HG03025 (cell line): Measurements from ENCODE around the gene PRSS48.
"Not testable (repeated sequence)": the region's sequence is repeated elsewhere in the genome, so short reads cannot be mapped to it uniquely, and the experiment has no call there.

ENCODE experiments used
- ATAC-seq: cut with Tn5 transposase; IDR thresholded peaks from one replicate; pipeline ENCODE4 v1.9.1; 2021; ENCODE audit warnings: mild to moderate bottlenecking, moderate library complexity; ENCODE audit not compliant: unreplicated experiment, low FRiP score

Gene PRSS48, protein sequence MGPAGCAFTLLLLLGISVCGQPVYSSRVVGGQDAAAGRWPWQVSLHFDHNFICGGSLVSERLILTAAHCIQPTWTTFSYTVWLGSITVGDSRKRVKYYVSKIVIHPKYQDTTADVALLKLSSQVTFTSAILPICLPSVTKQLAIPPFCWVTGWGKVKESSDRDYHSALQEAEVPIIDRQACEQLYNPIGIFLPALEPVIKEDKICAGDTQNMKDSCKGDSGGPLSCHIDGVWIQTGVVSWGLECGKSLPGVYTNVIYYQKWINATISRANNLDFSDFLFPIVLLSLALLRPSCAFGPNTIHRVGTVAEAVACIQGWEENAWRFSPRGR

DNA sequence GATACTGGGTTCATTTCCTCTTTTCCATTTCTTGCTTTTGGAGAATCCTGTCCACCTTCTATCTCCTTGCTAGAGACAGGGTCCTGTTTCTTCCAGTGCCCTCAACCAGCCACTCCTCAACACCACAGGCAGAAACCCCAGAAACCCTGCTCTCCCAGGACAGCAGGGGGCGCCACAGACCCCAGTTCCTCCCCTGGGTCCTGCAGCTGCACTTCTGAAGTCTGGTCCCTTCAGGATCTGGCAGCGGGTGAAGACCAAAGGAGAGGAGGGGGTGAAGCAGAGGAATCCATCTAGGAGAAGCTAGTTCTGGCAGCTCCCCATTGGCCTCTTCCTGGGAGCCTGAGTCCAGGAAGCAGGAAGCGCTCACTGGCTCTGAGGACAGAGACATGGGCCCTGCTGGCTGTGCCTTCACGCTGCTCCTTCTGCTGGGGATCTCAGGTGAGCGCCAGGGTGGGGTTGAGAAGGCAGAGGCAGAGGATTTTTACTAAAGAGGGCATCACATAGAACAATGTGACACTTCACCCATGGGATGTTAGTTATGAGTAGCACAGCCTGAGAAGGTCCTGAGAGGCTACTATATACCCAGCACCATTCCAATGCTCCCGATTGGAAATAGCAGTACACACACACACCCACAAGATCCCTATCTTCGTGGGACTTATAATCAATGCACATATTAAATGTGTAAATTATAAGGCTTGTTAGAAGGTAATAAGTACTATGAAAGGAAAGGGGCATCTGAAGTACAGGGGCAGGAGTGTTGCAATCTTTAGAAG lies at the start of gene PRSS48:
Gene PRSS48, plus strand, starts transcription at position 375 of the 776 bp plus-strand sequence. Its CDS starts 12 bp downstream, at position 387.
- no peak for ATAC-seq

DNA sequence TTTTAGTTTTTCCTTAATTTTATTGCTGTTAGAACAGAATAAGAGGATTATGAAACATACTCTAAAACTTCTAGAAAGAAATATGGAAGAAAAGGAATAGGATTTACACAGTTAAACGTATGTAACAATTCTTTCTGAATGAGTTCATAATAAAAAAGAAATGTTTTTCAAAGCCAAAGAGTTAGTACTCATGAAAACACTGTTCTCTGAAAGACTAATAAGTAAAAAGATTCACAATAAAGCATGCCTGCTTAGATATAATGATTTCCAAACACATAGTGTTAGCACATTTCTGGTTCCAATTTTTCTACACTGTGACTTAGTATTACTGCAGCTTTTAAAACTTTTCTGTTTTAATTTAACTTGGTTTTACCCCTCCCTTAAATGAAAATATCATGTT lies 49.8 kb upstream of the PRSS48 start:
- ATAC-seq, result no peak

DNA sequence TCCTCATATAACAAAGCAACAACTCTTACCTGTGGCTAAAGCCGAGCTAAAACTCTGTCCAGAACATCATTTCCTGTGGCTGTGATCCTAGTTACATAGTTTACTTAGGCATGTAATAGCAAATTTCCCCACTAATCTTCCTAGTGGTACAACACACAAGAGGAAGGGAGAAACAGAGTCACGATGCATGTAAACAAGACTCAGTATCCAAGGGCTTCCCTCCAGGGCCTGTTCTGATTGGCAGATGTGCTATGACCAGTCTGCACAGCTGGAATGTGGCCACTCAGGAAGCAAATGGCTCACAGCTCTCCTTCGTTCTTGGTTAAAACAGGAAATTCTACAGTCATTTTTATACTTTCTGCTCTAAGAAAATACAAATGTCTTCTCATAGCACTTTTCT lies 49.2 kb upstream of the PRSS48 start:
- ATAC-seq, result no peak

DNA sequence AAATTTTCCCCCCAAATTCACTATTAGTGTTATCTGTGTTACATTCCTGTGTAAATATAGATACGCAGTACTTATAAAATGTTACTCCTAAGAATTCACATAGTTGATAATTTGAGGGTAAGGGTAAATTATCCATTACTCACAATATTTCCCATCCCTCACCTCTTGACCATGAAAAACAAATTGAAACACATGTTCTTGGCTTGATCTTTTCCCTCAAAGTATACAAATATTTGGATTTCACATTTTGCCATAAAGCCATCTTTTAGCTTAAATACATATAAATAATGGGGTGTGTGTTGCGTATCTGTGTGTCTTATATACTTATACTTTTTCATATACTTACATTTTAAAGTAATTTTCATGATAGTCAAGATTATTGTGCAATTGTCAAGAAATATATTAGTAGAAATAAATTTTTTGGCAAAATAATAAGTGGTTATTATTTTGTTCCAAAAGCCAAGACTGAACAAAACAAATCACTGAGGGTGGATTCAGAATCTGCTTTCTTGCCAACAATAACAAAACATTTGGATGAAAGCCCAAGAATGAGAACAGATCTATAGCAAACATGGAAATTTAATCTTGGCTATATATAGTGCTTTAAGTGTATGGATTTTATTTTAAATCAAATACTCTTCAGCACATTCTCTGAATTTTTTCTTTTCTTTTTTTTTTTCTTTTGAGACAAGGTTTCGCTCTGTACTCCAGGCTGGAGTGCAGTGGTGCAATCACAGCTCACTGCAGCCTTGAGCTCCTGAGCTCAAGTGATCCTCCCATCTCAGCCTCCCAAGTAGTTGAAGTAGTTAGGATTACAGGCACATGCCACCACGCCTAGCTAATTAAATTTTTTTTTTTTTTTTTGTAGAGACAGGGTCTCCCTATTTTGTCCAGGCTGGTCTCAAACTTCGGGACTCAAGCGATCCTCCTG lies 48.5 kb upstream of the PRSS48 start:
- no peak for ATAC-seq

DNA sequence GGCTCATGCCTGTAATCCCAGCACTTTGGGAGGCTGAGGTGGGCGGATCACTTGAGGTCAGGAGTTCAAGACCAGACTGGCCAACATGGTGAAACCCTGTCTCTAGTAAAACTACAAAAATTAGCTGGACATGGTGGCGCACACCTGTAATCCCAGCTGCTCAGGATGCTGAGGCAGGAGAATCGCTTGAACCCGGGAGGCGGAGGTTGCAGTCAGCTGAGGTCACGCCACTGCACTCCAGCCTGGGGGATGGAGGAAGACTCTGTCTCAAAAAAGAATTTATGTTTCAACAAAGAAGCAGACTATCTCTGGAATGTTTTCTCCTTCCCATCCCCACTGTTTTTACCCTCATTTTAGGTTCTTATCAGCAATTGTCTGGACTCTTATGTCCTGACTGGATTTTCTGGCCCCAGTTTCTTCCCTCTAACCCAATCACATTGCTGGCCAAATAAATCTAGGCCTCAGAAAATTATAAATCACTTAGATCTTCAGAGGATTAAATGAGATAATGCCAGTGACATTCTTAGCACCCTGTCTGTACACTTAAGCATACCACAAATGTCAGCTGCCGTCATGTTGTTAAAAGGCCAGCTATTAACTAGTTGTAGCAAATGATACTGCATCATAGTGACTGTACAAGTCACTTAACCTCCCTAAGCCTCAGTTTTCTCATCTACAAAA lies 44.9 kb upstream of the PRSS48 start:
- no peak for ATAC-seq

DNA sequence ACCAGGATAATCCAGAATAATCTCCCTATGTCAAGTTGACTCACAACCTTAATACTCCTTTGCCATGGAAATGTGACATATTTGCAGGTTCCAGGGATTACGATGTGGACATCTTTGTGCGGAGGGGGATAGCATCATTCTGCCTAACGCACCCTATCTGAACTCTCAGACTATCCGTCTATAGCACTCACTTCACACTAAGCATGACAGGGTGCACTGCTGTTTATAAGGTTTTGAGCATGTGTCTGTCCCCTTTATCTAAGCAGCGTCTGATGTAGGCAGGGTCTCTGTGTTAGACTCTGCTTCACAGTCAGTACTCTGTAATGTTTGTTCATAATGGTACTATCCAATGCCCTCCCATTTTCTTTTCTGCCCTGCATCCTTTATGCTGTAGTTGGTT lies 43.4 kb upstream of the PRSS48 start:
- no peak for ATAC-seq

DNA sequence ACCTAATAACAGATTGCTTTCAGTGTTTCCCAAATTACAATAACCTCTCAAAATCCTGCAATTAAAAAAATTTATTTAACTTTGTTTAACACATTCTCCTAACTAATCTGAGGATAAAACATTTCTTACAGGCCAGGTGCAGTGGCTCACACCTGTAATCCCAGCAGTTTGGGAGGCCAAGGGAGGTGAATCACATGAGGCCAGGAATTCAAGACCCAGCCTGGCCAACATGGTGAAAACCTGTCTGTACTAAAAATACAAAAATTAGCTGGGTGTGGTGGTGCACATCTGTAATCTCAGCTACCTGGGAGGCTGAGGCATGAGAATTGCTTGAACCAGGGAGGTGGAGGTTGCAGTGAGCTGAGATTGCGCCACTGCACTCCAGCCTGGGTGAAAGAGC lies 41.6 kb upstream of the PRSS48 start:
- not testable (repeated sequence) for ATAC-seq

DNA sequence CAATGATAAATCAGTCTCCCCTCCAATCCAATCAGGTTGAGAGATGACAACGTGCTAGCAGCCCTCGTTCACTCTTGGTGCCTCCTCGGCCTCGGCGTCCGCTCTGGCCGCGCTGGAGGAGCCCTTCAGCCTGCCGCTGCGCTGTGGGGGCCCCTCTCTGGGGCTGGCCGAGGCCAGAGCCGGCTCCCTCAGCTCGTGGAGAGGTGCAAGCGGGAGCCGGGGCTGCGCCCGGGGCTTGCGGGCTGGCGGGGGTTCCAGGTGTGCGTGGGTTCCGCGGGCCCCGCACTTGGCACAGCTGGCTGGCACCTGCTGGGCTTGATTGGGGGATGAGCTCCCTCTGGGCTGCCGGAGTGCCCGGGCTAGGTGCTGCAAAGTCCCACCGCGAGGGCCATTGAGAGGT lies 40.9 kb upstream of the PRSS48 start:
- ATAC-seq, result no peak

DNA sequence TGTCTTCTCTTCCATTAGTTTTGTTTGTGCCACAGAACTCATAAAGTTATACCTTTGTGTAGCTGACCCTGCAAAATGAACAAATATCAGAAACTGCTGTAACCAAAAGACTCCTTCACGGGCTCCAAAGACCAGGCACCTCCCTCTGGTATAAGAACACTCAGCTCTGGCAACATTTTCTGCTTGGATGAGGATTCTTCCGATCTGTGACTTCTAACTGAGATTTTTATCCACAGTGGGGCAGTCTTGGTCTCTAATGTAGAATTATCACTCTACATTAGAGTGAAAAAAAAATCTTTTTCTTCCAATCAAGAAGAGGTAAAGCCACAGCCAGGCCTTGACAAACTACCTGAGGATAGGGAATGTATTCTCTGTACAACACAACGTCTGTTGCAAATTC lies 38.5 kb upstream of the PRSS48 start:
- no peak for ATAC-seq

DNA sequence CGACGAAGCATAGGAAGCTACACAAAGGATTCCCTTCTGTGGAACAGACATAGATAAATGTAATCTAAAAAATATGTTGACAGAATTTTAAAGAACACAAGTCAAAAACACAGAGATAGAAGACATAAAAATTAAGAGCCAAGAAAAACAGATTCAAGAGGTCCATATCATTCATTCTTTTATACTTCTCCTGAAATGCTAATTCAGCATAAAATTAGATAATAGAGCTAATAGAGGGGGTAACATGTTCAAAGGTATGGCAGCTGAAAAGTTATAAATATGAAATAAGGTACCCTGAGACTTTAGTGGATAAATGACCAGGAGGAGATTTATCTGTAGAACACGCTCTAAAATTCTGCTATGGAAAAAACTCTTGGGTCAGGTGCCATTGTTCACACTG lies 37.4 kb upstream of the PRSS48 start:
- ATAC-seq, result no peak

DNA sequence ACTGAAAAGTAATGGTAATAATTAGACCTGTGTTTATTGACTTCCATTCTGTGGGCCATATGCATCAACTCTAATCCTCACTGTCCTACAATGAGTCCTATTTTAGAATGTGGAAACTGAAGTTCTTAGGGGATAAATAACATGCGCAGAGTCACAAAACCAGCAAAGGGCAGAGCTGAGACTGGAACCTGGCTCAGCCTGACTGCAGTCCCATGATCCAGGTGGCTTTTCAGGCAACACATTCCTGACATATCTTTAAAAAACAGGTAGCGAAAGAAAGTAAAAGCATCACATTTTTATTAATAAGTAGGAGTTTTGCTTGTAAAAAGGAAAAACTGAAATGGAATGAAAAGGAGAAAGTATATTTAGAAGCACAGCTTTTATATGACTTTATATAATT lies 34.7 kb upstream of the PRSS48 start:
- ATAC-seq, result no peak

DNA sequence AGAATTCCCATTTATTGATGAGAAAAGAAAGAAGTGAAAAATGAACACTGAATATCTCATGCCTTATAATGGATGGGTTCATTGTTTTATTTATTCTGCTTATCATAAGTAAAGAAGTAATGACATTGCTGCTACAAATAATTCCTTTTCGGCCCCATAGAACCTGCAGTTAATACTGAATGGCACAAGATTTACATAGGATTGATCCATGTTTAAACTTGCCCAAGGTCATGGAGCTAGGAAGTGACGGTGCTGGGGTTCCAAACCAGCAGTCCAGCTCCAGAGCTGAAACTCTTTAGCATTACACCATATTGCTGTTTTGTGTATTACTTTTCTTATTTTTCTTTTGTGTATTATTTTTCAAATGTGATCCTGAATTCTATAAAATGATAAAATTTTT lies 30.2 kb upstream of the PRSS48 start:
- no peak for ATAC-seq

DNA sequence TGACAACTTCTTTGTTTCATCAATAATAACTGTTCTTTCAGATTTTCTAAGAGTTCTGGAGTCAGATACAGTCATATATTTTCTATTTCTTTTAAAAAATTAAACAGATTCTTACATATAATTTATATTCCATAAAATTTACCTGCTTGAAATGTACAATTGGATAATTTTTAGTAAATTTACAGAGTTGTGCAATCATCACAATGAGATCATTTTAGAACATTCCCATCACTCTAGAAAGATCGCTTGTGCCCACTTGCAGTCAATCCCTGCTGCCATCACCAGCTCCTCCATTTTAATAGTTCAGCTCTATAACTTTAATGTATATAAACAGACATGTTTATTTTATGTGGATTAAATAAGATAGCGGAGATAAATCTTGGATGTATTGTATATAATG lies 29.6 kb upstream of the PRSS48 start:
- ATAC-seq, result no peak

DNA sequence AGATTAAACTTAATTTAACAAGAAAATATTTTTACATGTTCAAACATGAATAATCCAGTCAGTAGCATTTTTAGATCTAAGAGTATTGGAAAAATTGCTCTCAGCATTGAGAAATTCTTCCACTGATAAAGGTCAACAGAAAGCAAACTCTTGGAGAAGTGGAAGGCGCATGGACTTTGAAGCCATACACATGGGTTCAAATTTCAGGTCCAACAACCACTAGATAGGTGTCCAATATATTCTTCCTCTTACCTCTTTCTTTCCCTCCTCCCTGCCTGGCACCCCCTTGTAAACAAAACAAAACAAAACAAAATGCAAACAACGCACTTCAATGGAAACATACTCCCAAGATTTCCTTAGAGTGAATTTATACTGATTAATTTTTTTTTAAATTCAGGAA lies 28.4 kb upstream of the PRSS48 start:
- ATAC-seq, result no peak

DNA sequence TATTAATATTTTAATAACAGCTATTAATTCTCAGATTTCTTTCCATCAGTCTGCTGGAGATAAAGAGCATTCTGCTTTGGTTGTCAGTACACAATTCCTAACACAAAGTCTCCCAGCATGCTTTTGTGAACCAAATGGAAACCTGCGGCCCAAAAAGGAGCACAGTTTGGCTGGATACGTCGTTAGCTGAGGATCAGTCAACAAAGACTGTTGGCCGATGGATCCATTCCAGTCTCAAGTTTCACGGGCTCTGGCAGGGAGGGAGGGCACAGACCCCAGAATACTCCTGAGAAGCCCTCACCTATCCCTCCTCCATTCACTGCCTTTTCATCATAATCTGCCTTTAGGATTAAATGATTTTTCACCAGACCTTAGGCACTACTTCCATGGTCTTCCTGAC lies 26.3 kb upstream of the PRSS48 start:
- no peak for ATAC-seq

DNA sequence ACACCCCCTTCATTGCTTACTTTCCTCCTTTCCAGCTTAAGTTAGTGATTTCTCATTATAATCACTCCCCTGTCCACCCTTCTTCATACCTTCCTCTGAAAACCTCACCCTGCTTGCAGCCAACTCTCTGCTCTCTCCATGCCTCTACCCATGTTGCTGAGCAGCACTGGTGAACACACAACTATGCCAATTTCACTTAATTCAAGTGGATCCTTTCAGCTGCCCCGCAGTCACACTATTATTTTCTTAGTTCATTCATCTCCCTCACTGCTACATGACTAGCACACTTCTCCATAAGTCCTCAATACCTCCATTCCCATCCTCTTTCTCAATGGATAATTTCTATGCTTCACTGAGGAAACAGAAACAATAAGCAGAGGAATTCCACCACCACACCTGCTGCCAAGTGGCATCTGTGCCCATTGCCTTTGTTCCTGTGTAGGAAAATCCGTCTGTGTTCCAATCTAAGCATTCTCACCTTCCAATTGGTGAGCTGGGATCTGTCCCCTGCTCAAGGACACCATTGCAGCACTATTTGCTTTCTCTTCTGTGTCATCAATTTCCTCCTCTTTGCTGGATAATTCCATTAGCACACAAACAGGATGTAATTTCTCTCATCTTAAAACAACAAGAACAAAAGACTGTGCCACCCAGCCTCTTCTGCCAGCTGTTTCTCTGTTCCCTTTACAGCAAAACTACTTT lies 25.2 kb upstream of the PRSS48 start:
- no peak for ATAC-seq

DNA sequence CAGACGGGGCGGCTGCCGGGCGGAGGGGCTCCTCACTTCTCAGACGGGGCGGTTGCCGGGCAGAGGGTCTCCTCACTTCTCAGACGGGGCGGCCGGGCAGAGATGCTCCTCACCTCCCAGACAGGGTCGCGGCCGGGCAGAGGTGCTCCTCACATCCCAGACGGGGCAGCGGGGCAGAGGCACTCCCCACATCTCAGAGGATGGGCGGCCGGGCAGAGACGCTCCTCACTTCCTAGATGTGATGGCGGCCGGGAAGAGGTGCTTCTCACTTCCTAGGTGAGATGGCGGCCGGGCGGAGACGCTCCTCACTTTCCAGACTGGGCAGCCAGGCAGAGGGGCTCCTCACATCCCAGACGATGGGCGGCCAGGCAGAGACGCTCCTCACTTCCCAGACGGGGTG lies 21.7 kb upstream of the PRSS48 start:
- ATAC-seq, result not testable (repeated sequence)

DNA sequence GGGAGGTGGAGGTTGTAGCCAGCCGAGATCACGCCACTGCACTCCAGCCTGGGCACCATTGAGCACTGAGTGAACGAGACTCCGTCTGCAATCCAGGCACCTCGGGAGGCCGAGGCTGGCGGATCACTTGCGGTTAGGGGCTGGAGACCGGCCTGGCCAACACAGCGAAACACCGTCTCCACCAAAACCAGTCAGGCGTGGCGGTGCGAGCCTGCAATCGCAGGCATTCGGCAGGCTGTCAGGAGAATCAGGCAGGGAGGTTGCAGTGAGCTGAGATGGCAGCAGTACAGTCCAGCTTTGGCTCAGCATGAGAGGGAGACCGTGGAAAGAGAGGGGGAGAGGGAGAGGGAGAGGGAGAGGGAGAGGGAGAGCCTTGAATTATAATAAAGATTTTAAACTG lies 21.3 kb upstream of the PRSS48 start:
- ATAC-seq, result not testable (repeated sequence)

DNA sequence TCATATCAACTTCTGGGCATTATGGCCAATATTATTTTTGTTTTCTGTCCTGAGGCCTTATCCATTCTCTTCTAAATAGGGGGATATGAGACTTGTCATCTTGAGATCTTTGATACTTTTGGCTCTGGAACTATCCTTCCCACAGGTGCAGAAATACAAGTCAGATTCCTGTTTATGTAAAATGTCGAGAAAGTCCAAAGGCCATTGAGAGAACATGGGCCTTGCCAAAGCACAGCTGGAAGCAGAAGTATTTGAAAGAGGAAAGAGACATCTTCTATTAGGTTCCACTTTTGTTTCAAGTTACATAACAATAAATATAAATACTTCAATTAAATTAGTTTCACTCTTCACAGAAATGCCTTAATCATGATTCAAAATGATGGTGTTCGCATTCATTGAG lies 20.8 kb upstream of the PRSS48 start:
- no peak for ATAC-seq

DNA sequence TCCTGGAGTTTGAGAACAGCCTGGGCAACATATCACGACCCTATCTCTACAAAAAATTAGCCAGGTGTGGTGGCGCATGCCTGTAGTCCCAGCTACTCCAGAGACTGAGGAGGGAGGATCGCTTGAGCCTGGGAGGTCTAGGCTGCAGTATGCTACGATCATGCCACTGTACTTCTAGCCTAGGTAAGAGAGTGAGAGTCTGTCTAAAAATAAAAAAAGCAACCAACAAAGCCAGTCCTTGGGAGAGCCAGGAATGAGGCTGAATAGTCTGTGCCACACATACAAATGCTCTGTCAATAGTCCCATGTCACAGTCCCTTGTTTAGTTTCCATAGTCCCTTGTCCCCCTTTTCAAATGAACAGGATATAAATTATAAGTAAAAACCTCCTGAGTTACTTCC lies 19.3 kb upstream of the PRSS48 start:
- ATAC-seq, result no peak
